Omental fat pad (tissue), 4 donors: Measurements from ENCODE around the gene HOXB8. TPM values are rescaled to one million over a fixed set of nuclear protein-coding genes. Genes with fewer than 3 reads are reported as not detected.

ENCODE experiments used
- ATAC-seq: fragments of 150-250 bp; one replicate; pipeline ENCODE4 v1.9.1; 2016; ENCODE audit warnings: mild to moderate bottlenecking, moderate library complexity; ENCODE audit not compliant: low FRiP score
- DNase-seq: peaks from one replicate; pipeline ENCODE4 v3.0.0-alpha.2; 2019; ENCODE audit warnings: low spot score
- CTCF ChIP-seq, 3 donors: fragments of 450-650 bp; IDR thresholded peaks; one replicate each; pipeline ENCODE4 v1.5.1; 2016 to 2017; ENCODE audit warnings: antibody characterized with exemption in 3 of 3, mild to moderate bottlenecking in 3 of 3, moderate library complexity in 2 of 3
- total RNA-seq, 4 donors: library from RNA; depleted of rRNA; stranded (reverse); fragments of >200 nt; gene quantifications; one replicate each; pipeline ENCODE4 v1.1.0, GENCODE V29; 2016

Gene HOXB8
- 1 to 10 TPM; 4.3 to 6.2 (median 5.0) TPM for total RNA-seq

GRCh38 chr17:48615047-48615962 lies at the start of gene HOXB8:
HOXB8 (minus strand) TSS chr17:48615292; CDS start chr17:48614704, 588 bp downstream.
- TF ChIP-seq CTCF (IDR thresholded peaks at IDR 0.05): no peak
- ATAC-seq: no peak
- DNase-seq: no peak

- no peak for TF ChIP-seq CTCF (IDR thresholded peaks at IDR 0.05)
- DNase-seq (no peak), ATAC-seq (no peak)
Observed at GRCh38 chr17:48663134-48663924, 48.2 kb upstream of the HOXB8 start.

GRCh38 chr17:48655913-48656312 lies 40.8 kb upstream of the HOXB8 start:
- no peak for ATAC-seq
- no peak for TF ChIP-seq CTCF (IDR thresholded peaks at IDR 0.05)
- no peak for DNase-seq

- DNase-seq (no peak), ATAC-seq (no peak)
- TF ChIP-seq CTCF (IDR thresholded peaks at IDR 0.05): no peak
Observed at GRCh38 chr17:48649741-48650140, 34.6 kb upstream of the HOXB8 start.

GRCh38 chr17:48647963-48648245 lies 32.8 kb upstream of the HOXB8 start:
- DNase-seq (no peak), ATAC-seq (no peak)
- no peak for TF ChIP-seq CTCF (IDR thresholded peaks at IDR 0.05)

GRCh38 chr17:48647103-48647962 lies 32.2 kb upstream of the HOXB8 start:
- DNase-seq: no peak
- ATAC-seq: peak; percentile 55
- TF ChIP-seq CTCF (IDR thresholded peaks at IDR 0.05): no peak
